ENCODE results near the gene WDR77. TPM values are rescaled to one million over a fixed set of nuclear protein-coding genes. Genes with fewer than 3 reads are reported as not detected.

The WDR77 gene
- total and polyA plus RNA-seq, 2 donors (not counting 1 experiment from before 2014, with no cell fraction given) = 40.5 to 85.5 TPM

- Mint-ChIP-seq H3K4me3 (no peak overlapping the region), H3K27me3 (no peaks in the 10 kb centered on the region), H3K4me1 (peaks cover 26% of the 10 kb centered on the region), H3K9me3 (ENCODE audit: insufficient read depth) (no peaks in the 10 kb centered on the region), H3K27ac (no peak overlapping the region)
- no peak for DNase-seq
- Histone ChIP-seq H3K27ac (ENCODE audit: low read length in 2 of 2) (peak overlapping the region; percentile 88 to 92), H3K4me1 (ENCODE audit: control insufficient read depth in 2 of 2, insufficient read depth in 2 of 2, low read length in 2 of 2) (peaks cover 51% of the 10 kb centered on the region in 2 donors), H2AFZ (ENCODE audit: insufficient read depth, low read depth, low read length, poor library complexity, severe bottlenecking) (peak overlapping the region; percentile 39), H3K4me2 (replicated peaks; ENCODE audit: low read depth, low read length, poor library complexity, severe bottlenecking) (peak overlapping the region; percentile 79), H3K9me3 (ENCODE audit: control extremely low read depth in 1 of 3, control insufficient read depth in 2 of 3, insufficient read depth in 1 of 3, low read length in 2 of 3) (peaks cover 0 to 2% (median 0%) of the 10 kb centered on the region in 3 donors), H3K4me3 (ENCODE audit: control extremely low read depth in 1 of 5, extremely low read depth in 1 of 5, insufficient read depth in 1 of 5, low read depth in 2 of 5, low read length in 4 of 5) (peak overlapping the region in 3 of 5 experiments; percentile 10 to 52 (median 36)), H3K79me2 (ENCODE audit: control insufficient read depth, insufficient read depth, low read length) (peaks cover 51% of the 10 kb centered on the region), H4K20me1 (ENCODE audit: control insufficient read depth, insufficient read depth, low read length, poor library complexity, severe bottlenecking) (no peaks in the 10 kb centered on the region), H3K36me3 (replicated peaks in 1 of 2; ENCODE audit: control extremely low read depth in 1 of 2, control insufficient read depth in 1 of 2, extremely low read depth in 1 of 2, insufficient read depth in 2 of 2, low read length in 1 of 2) (peaks cover 4 to 15% of the 10 kb centered on the region in 2 experiments), H3K9ac (ENCODE audit: low read length) (peak overlapping the region; percentile 54), H3K27me3 (replicated peaks in 1 of 4; ENCODE audit: control extremely low read depth in 1 of 4, control insufficient read depth in 3 of 4, insufficient read depth in 4 of 4, low read length in 3 of 4) (no peaks in the 10 kb centered on the region)
- intact Hi-C loops (cut with micrococcal nuclease) = loop anchor here (2.0 to 5.0 kb wide), 2 partner anchors 150 to 508 kb away; partner anchors contain the start of gene LRIF1
- ATAC-seq (ENCODE audit: low read depth) = no peak
- CTCF ChIA-PET = interaction anchor here (1.8 to 3.0 kb wide), 3 partner anchors 10 to 37 kb away, joined by 7 to 34 read pairs (median 7); no protein-coding TSS in a partner anchor
- TF ChIP-seq CTCF (IDR thresholded peaks at IDR 0.05) (no peak), EZH2 (IDR thresholded peaks at IDR 0.05; ENCODE audit: borderline replicate concordance, insufficient read depth, low read depth, low read length, poor library complexity, severe bottlenecking) (no peak)
- WGBS (ENCODE audit: insufficient coverage) = no CpG with 5 or more reads among the region's 5 CpGs
- POLR2A ChIA-PET = interaction anchor here (0.6 to 2.3 kb wide), 5 partner anchors 10 to 741 kb away, joined by 3 to 8 read pairs (median 5); partner anchors contain the start of genes ATP5PB and WDR77
Observed at GRCh38 chr1:111470596-111470995, 21.5 kb upstream of the WDR77 start.

GRCh38 chr1:111469539-111469938 lies 20.5 kb upstream of the WDR77 start:
- intact Hi-C loops (cut with micrococcal nuclease) = no loop called here
- H2AFZ ChIP-seq (ENCODE audit: insufficient read depth, low read depth, low read length, poor library complexity, severe bottlenecking) = no peak overlapping the region
- no peak overlapping the region for H3K9ac ChIP-seq (ENCODE audit: low read length)
- POLR2A ChIA-PET = interaction anchor here (0.9 to 1.1 kb wide), 2 partner anchors 21 to 38 kb away, joined by 3 read pairs; partner anchors contain the start of genes ATP5PB and WDR77
- peaks cover 0 to 2% (median 0%) of the 10 kb centered on the region in 3 donors for H3K9me3 ChIP-seq (ENCODE audit: control extremely low read depth in 1 of 3, control insufficient read depth in 2 of 3, insufficient read depth in 1 of 3, low read length in 2 of 3)
- H3K4me3 Mint-ChIP-seq = no peak overlapping the region
- H3K27ac Mint-ChIP-seq = no peak overlapping the region
- peaks cover 4 to 15% of the 10 kb centered on the region in 2 experiments for H3K36me3 ChIP-seq (replicated peaks in 1 of 2; ENCODE audit: control extremely low read depth in 1 of 2, control insufficient read depth in 1 of 2, extremely low read depth in 1 of 2, insufficient read depth in 2 of 2, low read length in 1 of 2)
- peak overlapping the region in 1 of 2 donors; percentile 92 for H3K27ac ChIP-seq (ENCODE audit: low read length in 2 of 2)
- H3K27me3 ChIP-seq (replicated peaks in 1 of 4; ENCODE audit: control extremely low read depth in 1 of 4, control insufficient read depth in 3 of 4, insufficient read depth in 4 of 4, low read length in 3 of 4) = no peaks in the 10 kb centered on the region
- DNase-seq = no peak
- no peak for TF ChIP-seq EZH2 (IDR thresholded peaks at IDR 0.05; ENCODE audit: borderline replicate concordance, insufficient read depth, low read depth, low read length, poor library complexity, severe bottlenecking)
- no peak for TF ChIP-seq CTCF (IDR thresholded peaks at IDR 0.05)
- H3K9me3 Mint-ChIP-seq (ENCODE audit: insufficient read depth) = no peaks in the 10 kb centered on the region
- peaks cover 43% of the 10 kb centered on the region for H3K79me2 ChIP-seq (ENCODE audit: control insufficient read depth, insufficient read depth, low read length)
- no peaks in the 10 kb centered on the region for H3K27me3 Mint-ChIP-seq
- no peaks in the 10 kb centered on the region for H4K20me1 ChIP-seq (ENCODE audit: control insufficient read depth, insufficient read depth, low read length, poor library complexity, severe bottlenecking)
- H3K4me1 ChIP-seq (ENCODE audit: control insufficient read depth in 2 of 2, insufficient read depth in 2 of 2, low read length in 2 of 2) = peaks cover 47% of the 10 kb centered on the region in 2 donors
- peak overlapping the region; percentile 79 for H3K4me2 ChIP-seq (replicated peaks; ENCODE audit: low read depth, low read length, poor library complexity, severe bottlenecking)
- CTCF ChIA-PET = interaction anchor here (1.0 to 1.8 kb wide), 3 partner anchors 12 to 47 kb away, joined by 3 to 8 read pairs (median 7); no protein-coding TSS in a partner anchor
- peaks cover 16% of the 10 kb centered on the region for H3K4me1 Mint-ChIP-seq
- no peak for ATAC-seq (ENCODE audit: low read depth)
- no peak overlapping the region for H3K4me3 ChIP-seq (ENCODE audit: control extremely low read depth in 1 of 5, extremely low read depth in 1 of 5, insufficient read depth in 1 of 5, low read depth in 2 of 5, low read length in 4 of 5)
